Melanocyte of skin (primary cell): ENCODE measurements around the gene SPSB3. TPM values are rescaled to one million over a fixed set of nuclear protein-coding genes. Genes with fewer than 3 reads are reported as not detected.

Source experiments
- small RNA-seq, 2 donors: library from RNA; depleted of rRNA; stranded (forward); fragments of <200 nt; gene quantifications; one replicate each; pipeline ENCODE3, GENCODE V24; 2012
- total RNA-seq, 2 donors: library from RNA; depleted of rRNA; stranded (reverse); fragments of >200 nt; gene quantifications; 2 replicates each; pipeline ENCODE4 v1.2.3, GENCODE V29; 2012

SPSB3 gene
- 10 to 100 TPM; 19.3 to 23.1 TPM for total RNA-seq

GRCh38 chr16:1782408-1783264 lies at the start of gene SPSB3, which contains the start of gene NUBP2:
SPSB3 (minus strand) TSS chr16:1782571; CDS start chr16:1781483, 1,088 bp downstream.
NUBP2 (plus strand) TSS chr16:1782960; CDS start chr16:1783021, 61 bp downstream.

GRCh38 chr16:1826691-1827573 lies 44.6 kb upstream of the SPSB3 start, which contains the start of the genes FAHD1 and HAGH:
FAHD1 (plus strand) TSS chr16:1827206; CDS start chr16:1827239, 33 bp downstream.
HAGH (minus strand) TSS chr16:1826825; CDS start chr16:1826787, 38 bp downstream.

GRCh38 chr16:1793578-1794220 lies 11.3 kb upstream of the SPSB3 start, which contains the start of gene IGFALS:
IGFALS (minus strand) TSS chr16:1793705; CDS start chr16:1793652, 53 bp downstream.

GRCh38 chr16:1772908-1773702 lies 9.3 kb downstream of the SPSB3 start, which contains the start of gene MRPS34:
MRPS34 (minus strand) TSS chr16:1773134; CDS start chr16:1773119, 15 bp downstream.

GRCh38 chr16:1772362-1772907 lies 9.9 kb downstream of the SPSB3 start, which contains the start of gene EME2:
EME2 (plus strand) TSS chr16:1772810; CDS start chr16:1773228, 418 bp downstream.

GRCh38 chr16:1771188-1771863 lies 11.0 kb downstream of the SPSB3 start, which contains the start of gene NME3:
NME3 (minus strand) TSS chr16:1771543; CDS start chr16:1771534, 9 bp downstream.

Small RNA genes within 50 kb of the gene (small RNA-seq; reads per million reads assigned to genes)
- 0.56 to 1.1 reads per million in 2 donors for gene MIR3177

Other genes starting within 250 kb of the SPSB3 start
- 10 to 100 TPM in 1 of 2 donors, 1 to 10 TPM in 1; 1.7 to 10.3 TPM for gene TMEM204, start 248.9 kb downstream of the SPSB3 start, total RNA-seq
- 10 to 100 TPM; 14.3 to 26.2 TPM for gene IFT140, start 170.5 kb downstream of the SPSB3 start, total RNA-seq
- gene CRAMP1, start 170.2 kb downstream of the SPSB3 start, total RNA-seq: 10 to 100 TPM; 10.7 to 12.0 TPM
- 100 to 1,000 TPM in 1 of 2 donors, 10 to 100 TPM in 1; 60.6 to 129 TPM for gene JPT2, start 104.3 kb downstream of the SPSB3 start, total RNA-seq
- 10 to 100 TPM; 18.3 to 30.3 TPM for gene MAPK8IP3, start 76.4 kb downstream of the SPSB3 start, total RNA-seq
- 10 to 100 TPM; 27.9 to 36.0 TPM for gene NME3, start 11.0 kb downstream of the SPSB3 start, total RNA-seq
- gene EME2, start 9.8 kb downstream of the SPSB3 start, total RNA-seq: 10 to 100 TPM; 15.3 to 17.2 TPM
- 100 to 1,000 TPM in 1 of 2 donors, 10 to 100 TPM in 1; 87.8 to 153 TPM for gene MRPS34, start 9.4 kb downstream of the SPSB3 start, total RNA-seq
- gene NUBP2, start 389 bp upstream of the SPSB3 start, total RNA-seq: 10 to 100 TPM; 59.5 to 80.3 TPM
- gene IGFALS, start 11.1 kb upstream of the SPSB3 start, total RNA-seq: under 1 TPM in 1 of 2 donors, not detected in 1; 0.33 TPM
- 10 to 100 TPM; 46.6 to 61.9 TPM for gene HAGH, start 44.3 kb upstream of the SPSB3 start, total RNA-seq
- gene FAHD1, start 44.6 kb upstream of the SPSB3 start, total RNA-seq: 100 to 1,000 TPM; 114 to 119 TPM
- 1 to 10 TPM in 1 of 2 donors, under 1 TPM in 1; under 0.01 to 1.3 TPM for gene MEIOB, start 89.6 kb upstream of the SPSB3 start, total RNA-seq
- not detected for gene HS3ST6, start 135.8 kb upstream of the SPSB3 start, total RNA-seq
- gene MSRB1, start 160.6 kb upstream of the SPSB3 start, total RNA-seq: 10 to 100 TPM; 11.4 to 16.0 TPM
- not detected for gene RPL3L, start 172.1 kb upstream of the SPSB3 start, total RNA-seq
- gene NDUFB10, start 177.0 kb upstream of the SPSB3 start, total RNA-seq: 100 to 1,000 TPM; 131 to 144 TPM
- 1,000 to 10,000 TPM in 1 of 2 donors, 100 to 1,000 TPM in 1; 727 to 1,558 TPM for gene RPS2, start 182.3 kb upstream of the SPSB3 start, total RNA-seq
- not detected for gene RNF151, start 184.3 kb upstream of the SPSB3 start, total RNA-seq
- gene TBL3, start 189.5 kb upstream of the SPSB3 start, total RNA-seq: 10 to 100 TPM; 27.5 to 45.0 TPM
- gene NOXO1, start 198.9 kb upstream of the SPSB3 start, total RNA-seq: under 1 TPM in 1 of 2 donors, not detected in 1; 0.34 TPM
- 10 to 100 TPM in 1 of 2 donors, 1 to 10 TPM in 1; 9.6 to 13.3 TPM for gene GFER, start 201.6 kb upstream of the SPSB3 start, total RNA-seq
- under 1 TPM in 1 of 2 donors, not detected in 1; 0.69 TPM for gene SYNGR3, start 207.4 kb upstream of the SPSB3 start, total RNA-seq
- gene ZNF598, start 227.2 kb upstream of the SPSB3 start, total RNA-seq: 10 to 100 TPM; 26.6 to 29.6 TPM
- gene NPW, start 237.2 kb upstream of the SPSB3 start, total RNA-seq: under 1 TPM in 1 of 2 donors, not detected in 1; 0.33 TPM
- 1 to 10 TPM; 4.1 to 9.7 TPM for gene NHERF2, start 244.3 kb upstream of the SPSB3 start, total RNA-seq